IMR-90 (cell line): ENCODE results near the gene PSD. TPM values are rescaled to one million over a fixed set of nuclear protein-coding genes. Genes with fewer than 3 reads are reported as not detected.

Experiments used
- ATAC-seq: fragments of 200-7000 bp; cut with Tn5 transposase; 2 replicates; pipeline ENCODE4 v1.9.1; 2020; ENCODE audit warnings: low read depth, mild to moderate bottlenecking, moderate library complexity
- BruUV-seq: library from RNA; stranded (reverse); fragments of 400-500 nt; replicated peaks from 2 replicates; lab custom pipeline; 2021; lab: Mats Ljungman, UMichigan
- CTCF ChIA-PET: fragments of 300-600 bp; formaldehyde crosslinking; extraction: SDS; loops from one replicate; lab custom pipeline; 2021; ENCODE audit warnings: antibody characterized with exemption; lab: Yijun Ruan, JAX
- POLR2A ChIA-PET: fragments of 300-600 bp; sonication (Branson Sonifier 250); formaldehyde crosslinking; loops from one replicate; lab custom pipeline; 2022; ENCODE audit warnings: antibody characterized with exemption; ENCODE audit not compliant: unreplicated experiment; lab: Charles Lee
- DNase-seq: peaks from one replicate; pipeline ENCODE4 v3.0.0; 2013
- H2AFZ ChIP-seq: replicated peaks from 2 replicates; pipeline ENCODE3; 2013; ENCODE audit warnings: low read length, mild to moderate bottlenecking; ENCODE audit not compliant: poor library complexity
- H2AK5ac ChIP-seq: 2 replicates; pipeline ENCODE4 v1.6.1; 2013; ENCODE audit warnings: low read depth, low read length, inconsistent platforms
- H2AK9ac ChIP-seq: replicated peaks from 2 replicates; pipeline ENCODE3; 2013; ENCODE audit warnings: mild to moderate bottlenecking, low read depth, low read length, moderate library complexity; ENCODE audit not compliant: poor library complexity
- H2BK120ac ChIP-seq: 2 replicates; pipeline ENCODE4 v1.6.1; 2013; ENCODE audit warnings: low read depth, low read length, inconsistent platforms
- H2BK15ac ChIP-seq: 3 replicates; pipeline ENCODE4 v1.6.1; 2013; ENCODE audit warnings: low read depth, low read length, inconsistent platforms
- H2BK20ac ChIP-seq: 2 replicates; pipeline ENCODE4 v1.6.1; 2013; ENCODE audit warnings: low read depth, mild to moderate bottlenecking, inconsistent platforms, low read length, moderate library complexity
- H2BK5ac ChIP-seq: 2 replicates; pipeline ENCODE4 v1.6.1; 2013; ENCODE audit warnings: mild to moderate bottlenecking, low read depth, low read length, inconsistent platforms; ENCODE audit not compliant: poor library complexity, severe bottlenecking
- H3K14ac ChIP-seq: replicated peaks from 2 replicates; pipeline ENCODE4 v1.6.1; 2013; ENCODE audit warnings: low read depth, low read length, inconsistent platforms
- H3K18ac ChIP-seq: 2 replicates; pipeline ENCODE4 v1.6.1; 2013; ENCODE audit warnings: low read depth, low read length, control low read depth
- H3K23ac ChIP-seq: 2 replicates; pipeline ENCODE4 v1.6.1; 2013; ENCODE audit warnings: low read depth, low read length, inconsistent platforms
- H3K27ac ChIP-seq: 2 replicates; pipeline ENCODE4 v1.5.1; 2013; ENCODE audit warnings: mild to moderate bottlenecking, control low read depth, low read length; ENCODE audit not compliant: insufficient read depth
- H3K27me3 ChIP-seq: 2 replicates; pipeline ENCODE4 v1.6.1; 2013; ENCODE audit warnings: low read length; ENCODE audit not compliant: control insufficient read depth, insufficient read depth
- H3K36me3 ChIP-seq: 2 replicates; pipeline ENCODE4 v1.6.1; 2013; ENCODE audit warnings: low read length, mixed read lengths; ENCODE audit not compliant: control insufficient read depth, insufficient read depth
- H3K4ac ChIP-seq: 2 replicates; pipeline ENCODE4 v1.6.1; 2013; ENCODE audit warnings: low read depth, low read length, inconsistent platforms
- H3K4me1 ChIP-seq: 2 replicates; pipeline ENCODE4 v1.6.1; 2013; ENCODE audit warnings: low read length, mixed read lengths; ENCODE audit not compliant: control insufficient read depth, insufficient read depth
- H3K4me2 ChIP-seq: 2 replicates; pipeline ENCODE4 v1.6.1; 2013; ENCODE audit warnings: low read depth, mild to moderate bottlenecking, control low read depth, low read length, moderate library complexity
- H3K4me3 ChIP-seq: 2 replicates; pipeline ENCODE4 v1.5.1; 2013; ENCODE audit warnings: low read depth, mild to moderate bottlenecking, control low read depth, low read length, moderate library complexity; ENCODE audit not compliant: insufficient read depth
- H3K56ac ChIP-seq: 2 replicates; pipeline ENCODE4 v1.6.1; 2013; ENCODE audit warnings: low read length, inconsistent platforms; ENCODE audit not compliant: insufficient read depth; ENCODE audit errors: extremely low read depth
- H3K79me1 ChIP-seq, 2 experiments: 2 replicates each; pipeline ENCODE4 v1.6.1; 2013; ENCODE audit warnings: low read length in 2 of 2, inconsistent platforms in 1 of 2, low read depth in 1 of 2
- H3K9ac ChIP-seq: 2 replicates; pipeline ENCODE4 v1.6.1; 2013; ENCODE audit warnings: low read depth, low read length, control low read depth
- H3K9me1 ChIP-seq: 2 replicates; pipeline ENCODE4 v1.6.1; 2013; ENCODE audit warnings: low read length, inconsistent platforms; ENCODE audit not compliant: insufficient read depth
- H3K9me3 ChIP-seq: 2 replicates; pipeline ENCODE4 v1.6.1; 2013; ENCODE audit warnings: low read length; ENCODE audit not compliant: control insufficient read depth, insufficient read depth
- H4K20me1 ChIP-seq: 2 replicates; pipeline ENCODE4 v1.6.1; 2013; ENCODE audit warnings: low read length, inconsistent platforms; ENCODE audit not compliant: insufficient read depth
- H4K5ac ChIP-seq: 2 replicates; pipeline ENCODE4 v1.6.1; 2013; ENCODE audit warnings: mild to moderate bottlenecking, low read depth, low read length, control low read depth
- H4K8ac ChIP-seq, 2 experiments: 2 replicates each; pipeline ENCODE4 v1.6.1; 2013; ENCODE audit warnings: low read depth in 2 of 2, low read length in 2 of 2, control low read depth in 1 of 2, inconsistent platforms in 1 of 2
- H4K91ac ChIP-seq: 2 replicates; pipeline ENCODE4 v1.6.1; 2013; ENCODE audit warnings: low read depth, low read length, inconsistent platforms; ENCODE audit not compliant: insufficient read depth
- BHLHE40 ChIP-seq: fragments of 150-350 bp; IDR thresholded peaks from 2 replicates; pipeline ENCODE4 v1.6.1; 2016; ENCODE audit warnings: mild to moderate bottlenecking, low read depth, low read length
- CEBPB ChIP-seq: IDR thresholded peaks from 2 replicates; pipeline ENCODE4 v1.6.1; 2012; ENCODE audit warnings: low read depth, low read length, improper control_type of control experiment
- FOS ChIP-seq: fragments of 150-350 bp; IDR thresholded peaks from 2 replicates; pipeline ENCODE4 v1.6.1; 2016; ENCODE audit warnings: low read depth, low read length
- MAFK ChIP-seq: IDR thresholded peaks from 2 replicates; pipeline ENCODE4 v1.6.1; 2012; ENCODE audit warnings: low read depth, low read length, improper control_type of control experiment
- RAD21 ChIP-seq: IDR thresholded peaks from 2 replicates; pipeline ENCODE4 v1.6.1; 2012; ENCODE audit warnings: low read length, improper control_type of control experiment
- RFX5 ChIP-seq: IDR thresholded peaks from 2 replicates; pipeline ENCODE4 v1.8.0; 2012; ENCODE audit warnings: low read depth, mild to moderate bottlenecking, low read length, moderate library complexity
- WGBS, 2 experiments: methylation state at CpG; one replicate each; pipeline versions ENCODE4 v1.1.5 to v1.1.7; 2013; ENCODE audit warnings: missing lambda C conversion rate in 2 of 2; ENCODE audit not compliant: insufficient read length in 1 of 2; ENCODE audit errors: extremely low coverage in 2 of 2; 5-methylcytosine and 5-hydroxymethylcytosine counted together
- dilution Hi-C: fragments of 300-500 bp; cut with HindIII; formaldehyde crosslinking; loops from one replicate; pipeline ENCODE4 v1.14.3; 2018; ENCODE audit warnings: low sequenced_read_pairs; ENCODE audit not compliant: unreplicated experiment
- in situ Hi-C: fragments of 300-500 bp; cut with MboI; formaldehyde crosslinking; loops from 3 replicates; pipeline ENCODE4 v1.14.3; 2019; ENCODE audit warnings: low sequenced_read_pairs, inconsistent platforms, mixed read lengths
- intact Hi-C: fragments of 100-400 bp; cut with micrococcal nuclease; formaldehyde crosslinking; loops from 2 replicates; pipeline ENCODE4 v1.10.0; 2022
- polyA plus RNA-seq, 3 experiments: library from polyadenylated mRNA; depleted of rRNA; stranded (reverse); fragments of >200 nt; gene quantifications; 2 replicates each; pipeline ENCODE4 v1.2.3, GENCODE V29; 2012; ENCODE audit warnings: low replicate concordance in 1 of 3
- total RNA-seq: library from RNA; depleted of rRNA; stranded (reverse); fragments of >200 nt; gene quantifications from 2 replicates; pipeline ENCODE4 v1.2.3, GENCODE V29; 2012
- TF ChIP-seq, protein P1 (sequence below): fragments of 150-350 bp; IDR thresholded peaks from 2 replicates; pipeline ENCODE4 v1.6.1; 2016; ENCODE audit warnings: low read depth, mild to moderate bottlenecking, low read length, moderate library complexity, borderline replicate concordance

The PSD gene
- total and polyA plus RNA-seq, 2 of the 4 experiments (the other 2 are of a cell fraction), result 2.0 to 4.4 TPM

- TF ChIP-seq BHLHE40 (no peak), CEBPB (no peak), FOS (no peak), RAD21 (no peak), MAFK (no peak), RFX5 (no peak)
- TF ChIP-seq, protein P1, sequence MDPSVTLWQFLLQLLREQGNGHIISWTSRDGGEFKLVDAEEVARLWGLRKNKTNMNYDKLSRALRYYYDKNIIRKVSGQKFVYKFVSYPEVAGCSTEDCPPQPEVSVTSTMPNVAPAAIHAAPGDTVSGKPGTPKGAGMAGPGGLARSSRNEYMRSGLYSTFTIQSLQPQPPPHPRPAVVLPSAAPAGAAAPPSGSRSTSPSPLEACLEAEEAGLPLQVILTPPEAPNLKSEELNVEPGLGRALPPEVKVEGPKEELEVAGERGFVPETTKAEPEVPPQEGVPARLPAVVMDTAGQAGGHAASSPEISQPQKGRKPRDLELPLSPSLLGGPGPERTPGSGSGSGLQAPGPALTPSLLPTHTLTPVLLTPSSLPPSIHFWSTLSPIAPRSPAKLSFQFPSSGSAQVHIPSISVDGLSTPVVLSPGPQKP, result no peak
- Histone ChIP-seq H3K4me3 (no peak overlapping the region), H3K4me2 (no peak overlapping the region)
These were observed 11.0 kb downstream of the PSD start for GRCh38 chr10:102407425-102408130.

More at GRCh38 chr10:102407425-102408130, 11.0 kb downstream of the PSD start:
- H3K23ac ChIP-seq, result no peak overlapping the region
- no peak overlapping the region for H4K8ac ChIP-seq
- peaks cover 4% of the 10 kb centered on the region for H3K36me3 ChIP-seq
- H3K4me1 ChIP-seq, result peaks cover 8% of the 10 kb centered on the region; the same call in 1 of the 2 replicates
- no peak overlapping the region for H3K4ac ChIP-seq
- H2BK120ac ChIP-seq, result no peak overlapping the region
- WGBS, 2 experiments, result 87% methylated on average over 3 of the region's 13 CpGs; no CpG with 5 or more reads in 1 of the 2 experiments
- DNase-seq, result no peak
- dilution Hi-C loops, result no loop called here
- H3K27me3 ChIP-seq, result peaks cover 35% of the 10 kb centered on the region
- ATAC-seq, result no peak
- H3K79me1 ChIP-seq, result peaks cover 0 to 4% of the 10 kb centered on the region in 2 experiments; a peak in 1 of 4 replicates
- no peak overlapping the region for H2BK15ac ChIP-seq
- H2AK9ac ChIP-seq, result no peak overlapping the region
- H2BK20ac ChIP-seq, result no peak overlapping the region
- in situ Hi-C loops, result no loop called here
- H3K9me3 ChIP-seq, result no peaks in the 10 kb centered on the region
- POLR2A ChIA-PET, result no interaction called here
- H3K27ac ChIP-seq, result no peak overlapping the region
- no peak overlapping the region for H3K56ac ChIP-seq
- no peak overlapping the region for H3K14ac ChIP-seq
- peaks cover 11% of the 10 kb centered on the region; the same call in 1 of the 2 replicates for H3K9me1 ChIP-seq
- H4K5ac ChIP-seq, result no peak overlapping the region
- H2AK5ac ChIP-seq, result no peak overlapping the region; the same call in 1 of the 2 replicates
- no peak overlapping the region for H3K18ac ChIP-seq
- peaks cover 6% of the 10 kb centered on the region for H4K20me1 ChIP-seq
- intact Hi-C loops, result no loop called here
- BruUV-seq, result no TSS peak
- no peak overlapping the region for H3K9ac ChIP-seq
- H2BK5ac ChIP-seq, result no peak overlapping the region
- H2AFZ ChIP-seq, result no peak overlapping the region
- CTCF ChIA-PET, result no interaction called here
- H4K91ac ChIP-seq, result no peak overlapping the region
